Spleen (tissue), 7 donors: ENCODE data around the gene CRYBG1.

Experiments
- CTCF ChIP-seq, 11 experiments: fragments of 200-600 bp in 7 of 11; fragments of 450-650 bp in 4 of 11; sonication (generic) in 4 of 11; IDR thresholded peaks in 8 of 11; conservative IDR thresholded peaks in 3 of 11; 1 replicate in 7 of 11; 2 replicates in 4 of 11; pipeline versions ENCODE4 v1.4.0 to v1.8.0; 2016 to 2021; ENCODE audit warnings: antibody characterized with exemption in 11 of 11, inconsistent platforms in 4 of 11, mild to moderate bottlenecking in 1 of 11
- POLR2A ChIP-seq, 3 donors: fragments of 450-650 bp; IDR thresholded peaks; one replicate each; pipeline ENCODE4 v1.5.1; 2017; ENCODE audit warnings: antibody characterized with exemption in 3 of 3, mild to moderate bottlenecking in 1 of 3
- POLR2AphosphoS5 ChIP-seq, 3 donors: sonication (generic); formaldehyde crosslinking; IDR thresholded peaks; one replicate each; pipeline ENCODE4 v1.5.1; 2017; ENCODE audit warnings: antibody characterized with exemption in 3 of 3
- donor health status: DM: no; HTN: no; CAD: no; lungs with moderate emphysema.
- donor health status: DM: no; HTN: no; CAD: no.
- donor health status: DM: no; HTN: no; CAD: no.

GRCh38 chr6:106413722-106414121 lies 53.2 kb downstream of the CRYBG1 start:
- TF ChIP-seq CTCF (IDR thresholded peaks at IDR 0.05 in 8 of 11, conservative IDR thresholded peaks at IDR 0.05 in 3 of 11) = no peak
- TF ChIP-seq POLR2AphosphoS5 (IDR thresholded peaks at IDR 0.05) = no peak
- no peak for TF ChIP-seq POLR2A (IDR thresholded peaks at IDR 0.05)
